GM23248 (cell line): ENCODE results near the gene SLC18B1.

ENCODE experiments used
- EZH2 ChIP-seq: fragments of 200-600 bp; sonication (generic); IDR thresholded peaks from 2 replicates; pipeline ENCODE4 v1.6.1; 2018; ENCODE audit warnings: antibody characterized with exemption, mild to moderate bottlenecking; ENCODE audit not compliant: insufficient read depth, poor library complexity, severe bottlenecking
- EZH2phosphoT487 ChIP-seq: fragments of 200-600 bp; sonication (generic); IDR thresholded peaks from 2 replicates; pipeline ENCODE4 v1.6.1; 2018; ENCODE audit warnings: antibody characterized with exemption, moderate library complexity, mild to moderate bottlenecking, low read depth; ENCODE audit not compliant: insufficient read depth

DNA sequence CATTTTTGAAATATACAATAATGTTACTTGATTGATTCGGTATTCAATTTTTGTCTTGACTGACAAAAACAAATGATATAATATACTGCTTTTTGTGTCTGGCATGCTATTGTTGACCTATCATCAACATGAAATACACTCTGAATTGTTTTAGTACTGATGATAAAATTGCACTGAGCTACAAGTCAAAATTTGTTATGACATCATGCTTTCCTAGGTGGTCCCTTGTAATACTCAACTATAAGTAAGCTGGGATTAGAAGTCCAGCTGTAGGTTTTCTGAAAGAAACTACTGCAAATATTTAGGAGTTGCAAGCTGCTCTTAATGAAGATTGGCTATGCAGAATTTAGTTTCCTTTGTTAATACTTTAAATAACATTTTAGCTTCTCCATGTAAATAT lies 32.9 kb downstream of the SLC18B1 start:
- TF ChIP-seq EZH2 (no peak), EZH2phosphoT487 (no peak)
